ENCODE measurements around the gene LCA5. TPM values are rescaled to one million over a fixed set of nuclear protein-coding genes. Genes with fewer than 3 reads are reported as not detected.

The LCA5 gene
- total RNA-seq, 1 experiment from 2014 or later = 7.0 TPM

GRCh38 chr6:79524065-79524464, 13.2 kb downstream of the LCA5 start:
- ATAC-seq (no peak), DNase-seq (ENCODE audit: low read depth, low spot score) (no peak)
- intact Hi-C loops (cut with micrococcal nuclease; ENCODE audit: unreplicated experiment) = no loop called here
- H3K36me3 ChIP-seq (ENCODE audit: control insufficient read depth, insufficient read depth, low read length) = no peaks in the 10 kb centered on the region
- no peaks in the 10 kb centered on the region for H3K9me3 ChIP-seq (ENCODE audit: control insufficient read depth, insufficient read depth, low read depth, low read length)
- no peak for TF ChIP-seq SIN3A (IDR thresholded peaks at IDR 0.05; ENCODE audit: borderline replicate concordance, insufficient read depth, low read depth, low read length)
- TF ChIP-seq REST (IDR thresholded peaks at IDR 0.05; ENCODE audit: insufficient read depth in 1 of 2, low read depth in 2 of 2, low read length in 1 of 2) = no peak
- no peak for TF ChIP-seq TCF7L2 (IDR thresholded peaks at IDR 0.05; ENCODE audit: low read depth, low read length)
- no peak for TF ChIP-seq POLR2AphosphoS5 (IDR thresholded peaks at IDR 0.05; ENCODE audit: low read depth, low read length)
- no peak for TF ChIP-seq CTCF (IDR thresholded peaks at IDR 0.05)
- H3K27ac ChIP-seq (ENCODE audit: low read length) = peak overlapping the region; percentile 87; the same call in 1 of the 2 replicates
- in situ Hi-C loops (cut with HindIII; ENCODE audit: low pct_unique_long_range_greater_than_20kb, low sequenced_read_pairs) = no loop called here
- no peaks in the 10 kb centered on the region for H3K27me3 ChIP-seq (ENCODE audit: control insufficient read depth, insufficient read depth, low read length)
- H3K4me1 ChIP-seq (ENCODE audit: control insufficient read depth, insufficient read depth, low read length) = peaks cover 21% of the 10 kb centered on the region
- no TSS peak for BruUV-seq (replicated peaks)
- H3K4me3 ChIP-seq (ENCODE audit: low read depth in 2 of 2, low read length in 2 of 2) = no peak overlapping the region
- POLR2A ChIA-PET = no interaction called here
- CTCF ChIA-PET = no interaction called here

GRCh38 chr6:79522609-79523008, 14.6 kb downstream of the LCA5 start:
- TF ChIP-seq REST (IDR thresholded peaks at IDR 0.05; ENCODE audit: insufficient read depth in 1 of 2, low read depth in 2 of 2, low read length in 1 of 2) (no peak), TCF7L2 (IDR thresholded peaks at IDR 0.05; ENCODE audit: low read depth, low read length) (no peak), SIN3A (IDR thresholded peaks at IDR 0.05; ENCODE audit: borderline replicate concordance, insufficient read depth, low read depth, low read length) (no peak), CTCF (IDR thresholded peaks at IDR 0.05) (no peak), POLR2AphosphoS5 (IDR thresholded peaks at IDR 0.05; ENCODE audit: low read depth, low read length) (no peak)
- intact Hi-C loops (cut with micrococcal nuclease; ENCODE audit: unreplicated experiment) (no loop called here), in situ Hi-C loops (cut with HindIII; ENCODE audit: low pct_unique_long_range_greater_than_20kb, low sequenced_read_pairs) (no loop called here)
- Histone ChIP-seq H3K9me3 (ENCODE audit: control insufficient read depth, insufficient read depth, low read depth, low read length) (no peaks in the 10 kb centered on the region), H3K4me1 (ENCODE audit: control insufficient read depth, insufficient read depth, low read length) (peaks cover 21% of the 10 kb centered on the region), H3K4me3 (ENCODE audit: low read depth in 2 of 2, low read length in 2 of 2) (no peak overlapping the region), H3K27me3 (ENCODE audit: control insufficient read depth, insufficient read depth, low read length) (no peaks in the 10 kb centered on the region), H3K36me3 (ENCODE audit: control insufficient read depth, insufficient read depth, low read length) (no peaks in the 10 kb centered on the region; the same call in 1 of the 2 replicates), H3K27ac (ENCODE audit: low read length) (peak overlapping the region; percentile 7; the same call in 1 of the 2 replicates)
- CTCF ChIA-PET = no interaction called here
- no TSS peak for BruUV-seq (replicated peaks)
- ATAC-seq (no peak), DNase-seq (ENCODE audit: low read depth, low spot score) (no peak)
- POLR2A ChIA-PET = no interaction called here
